Astrocyte of the spinal cord (primary cell): ENCODE results near the gene SELENOO.

Experiments used
- DNase-seq: peaks from one replicate; pipeline ENCODE4 v3.0.0; 2011; ENCODE audit warnings: low read depth, low spot score
- H3K4me3 ChIP-seq: 2 replicates; pipeline ENCODE4 v1.5.1; 2011; ENCODE audit warnings: low read depth, mild to moderate bottlenecking, low read length, moderate library complexity
- in situ Hi-C: cut with HindIII; loops from 2 replicates; pipeline ENCODE4 v1.10.0; 2017; ENCODE audit warnings: low sequenced_read_pairs
- TF ChIP-seq, protein P1 (sequence below): IDR thresholded peaks from 2 replicates; pipeline ENCODE4 v1.5.1; 2012; ENCODE audit warnings: low read depth, mild to moderate bottlenecking, low read length, inconsistent platforms

SELENOO gene

DNA sequence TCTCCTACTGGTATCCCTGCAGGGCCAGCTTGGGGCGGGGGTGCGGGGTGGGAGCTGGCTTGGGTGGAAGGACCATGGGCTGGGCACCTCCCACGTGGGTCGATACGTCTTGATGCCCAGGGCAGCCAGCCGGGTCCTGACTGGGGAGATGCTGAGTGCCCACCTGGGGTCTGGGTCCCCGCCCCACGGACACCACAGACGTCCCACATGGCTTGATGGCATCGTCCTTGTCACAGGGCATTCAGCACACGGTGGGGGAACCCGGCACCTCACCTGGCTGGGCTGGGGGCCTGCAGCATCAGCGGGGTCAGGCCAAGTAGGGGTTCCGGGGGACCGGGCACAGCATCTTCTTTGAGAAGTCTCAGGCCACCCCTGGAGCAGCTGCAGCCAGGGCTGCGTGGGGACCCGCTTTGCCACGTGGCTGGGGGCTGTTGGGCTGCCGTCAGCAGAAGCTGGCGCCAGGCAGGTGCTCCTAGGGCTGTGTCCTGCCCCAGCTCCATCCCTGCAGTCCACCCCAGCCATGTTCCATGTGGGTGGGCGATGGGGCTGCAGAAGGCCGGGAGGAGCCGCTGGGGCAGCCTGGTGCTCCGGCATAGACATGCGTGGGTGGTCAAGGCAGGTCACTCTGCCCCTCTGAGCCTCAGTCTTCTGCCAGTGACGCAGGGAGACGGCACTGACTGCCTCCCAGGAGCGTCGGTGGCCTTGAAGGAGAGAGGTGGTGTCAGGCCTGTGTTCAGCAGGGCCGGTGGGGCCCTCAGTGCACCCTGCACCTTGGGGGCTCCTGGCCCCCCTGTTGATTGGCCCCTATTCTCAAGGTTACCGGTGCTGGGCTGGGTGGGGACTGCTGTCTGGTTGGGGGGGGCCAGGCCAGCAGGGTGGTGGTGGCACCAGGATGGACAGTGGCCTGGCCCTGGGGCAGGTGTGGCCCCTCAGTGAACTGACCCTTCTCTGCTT is 8.4 kb downstream of the SELENOO start:
- H3K4me3 ChIP-seq: no peak overlapping the region
- in situ Hi-C loops: no loop called here
- TF ChIP-seq, protein P1, sequence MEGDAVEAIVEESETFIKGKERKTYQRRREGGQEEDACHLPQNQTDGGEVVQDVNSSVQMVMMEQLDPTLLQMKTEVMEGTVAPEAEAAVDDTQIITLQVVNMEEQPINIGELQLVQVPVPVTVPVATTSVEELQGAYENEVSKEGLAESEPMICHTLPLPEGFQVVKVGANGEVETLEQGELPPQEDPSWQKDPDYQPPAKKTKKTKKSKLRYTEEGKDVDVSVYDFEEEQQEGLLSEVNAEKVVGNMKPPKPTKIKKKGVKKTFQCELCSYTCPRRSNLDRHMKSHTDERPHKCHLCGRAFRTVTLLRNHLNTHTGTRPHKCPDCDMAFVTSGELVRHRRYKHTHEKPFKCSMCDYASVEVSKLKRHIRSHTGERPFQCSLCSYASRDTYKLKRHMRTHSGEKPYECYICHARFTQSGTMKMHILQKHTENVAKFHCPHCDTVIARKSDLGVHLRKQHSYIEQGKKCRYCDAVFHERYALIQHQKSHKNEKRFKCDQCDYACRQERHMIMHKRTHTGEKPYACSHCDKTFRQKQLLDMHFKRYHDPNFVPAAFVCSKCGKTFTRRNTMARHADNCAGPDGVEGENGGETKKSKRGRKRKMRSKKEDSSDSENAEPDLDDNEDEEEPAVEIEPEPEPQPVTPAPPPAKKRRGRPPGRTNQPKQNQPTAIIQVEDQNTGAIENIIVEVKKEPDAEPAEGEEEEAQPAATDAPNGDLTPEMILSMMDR: no peak
- DNase-seq: no peak

DNA sequence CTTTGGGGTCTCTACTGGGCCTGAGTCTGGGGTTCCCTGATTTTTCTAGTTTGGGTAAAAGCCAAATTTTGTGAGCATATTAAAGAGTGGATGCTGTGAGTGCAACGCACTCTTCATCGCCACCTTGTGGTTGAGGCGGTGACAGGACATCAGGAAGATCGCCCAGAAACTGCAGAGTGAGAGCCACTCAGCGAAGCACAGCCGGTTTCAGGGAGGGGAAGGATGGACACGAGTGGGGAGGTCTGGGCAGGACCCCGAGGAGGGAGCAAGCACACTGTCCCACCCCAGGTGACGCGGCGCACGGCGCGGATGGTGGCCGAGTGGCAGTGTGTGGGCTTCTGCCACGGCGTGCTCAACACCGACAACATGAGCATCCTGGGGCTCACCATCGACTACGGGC is 9.1 kb downstream of the SELENOO start:
- TF ChIP-seq, protein P1: peak; percentile 96
- in situ Hi-C loops: no loop called here
- DNase-seq: peak; percentile 51
- H3K4me3 ChIP-seq: no peak overlapping the region

DNA sequence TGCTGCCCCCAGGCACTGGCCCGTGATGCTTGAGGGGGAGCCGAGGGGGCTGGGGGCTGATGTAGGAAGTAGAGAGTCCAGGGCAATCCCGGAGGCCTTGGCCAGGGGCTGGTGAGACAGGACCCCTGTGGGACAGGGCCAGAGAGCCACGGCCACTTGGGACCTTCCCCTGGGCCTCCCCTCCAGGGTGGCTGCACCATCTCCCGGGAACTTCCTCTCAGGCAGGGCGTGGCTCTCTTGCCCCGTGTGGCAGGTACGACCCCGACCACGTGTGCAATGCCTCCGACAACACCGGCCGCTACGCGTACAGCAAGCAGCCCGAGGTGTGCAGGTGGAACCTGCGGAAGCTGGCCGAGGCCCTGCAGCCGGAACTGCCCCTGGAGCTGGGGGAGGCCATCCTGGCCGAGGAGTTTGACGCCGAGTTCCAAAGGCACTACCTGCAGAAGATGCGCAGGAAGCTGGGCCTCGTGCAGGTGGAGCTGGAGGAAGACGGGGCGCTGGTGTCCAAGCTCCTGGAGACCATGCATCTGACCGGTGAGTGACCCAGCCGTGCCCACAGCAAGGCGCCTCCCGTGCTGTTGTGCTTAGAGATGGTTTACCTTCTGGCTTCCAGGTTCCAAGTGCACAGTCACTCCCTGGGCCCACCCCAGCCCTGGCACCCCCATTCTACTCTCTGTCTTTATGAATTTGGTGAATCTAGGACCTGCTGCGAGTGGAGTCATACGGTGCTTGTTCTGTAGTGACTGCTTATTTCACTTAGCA is 9.7 kb downstream of the SELENOO start:
- in situ Hi-C loops: no loop called here
- H3K4me3 ChIP-seq: no peak overlapping the region
- TF ChIP-seq, protein P1: no peak
- no peak for DNase-seq

DNA sequence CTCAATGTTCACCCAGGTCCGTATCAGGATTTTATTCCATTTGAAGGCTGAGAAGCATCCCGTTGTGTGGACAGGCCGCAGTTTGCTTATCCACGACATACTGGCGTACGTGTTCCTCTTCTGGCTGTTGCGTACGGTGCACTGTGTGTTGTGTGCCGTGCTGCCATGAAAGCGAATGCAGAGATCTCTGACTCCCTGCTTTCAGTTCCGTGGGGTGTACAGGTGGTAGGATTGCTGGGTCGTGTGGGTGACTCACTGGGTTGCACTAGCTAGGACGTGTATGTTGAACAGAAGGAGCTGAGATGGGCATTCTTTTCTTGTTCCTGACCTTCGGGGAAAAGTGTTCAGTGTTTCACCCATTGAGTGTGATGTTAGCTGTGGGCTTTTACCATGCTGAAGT is 10.3 kb downstream of the SELENOO start:
- no peak for DNase-seq
- no peak overlapping the region for H3K4me3 ChIP-seq
- in situ Hi-C loops: no loop called here
- TF ChIP-seq, protein P1: no peak

DNA sequence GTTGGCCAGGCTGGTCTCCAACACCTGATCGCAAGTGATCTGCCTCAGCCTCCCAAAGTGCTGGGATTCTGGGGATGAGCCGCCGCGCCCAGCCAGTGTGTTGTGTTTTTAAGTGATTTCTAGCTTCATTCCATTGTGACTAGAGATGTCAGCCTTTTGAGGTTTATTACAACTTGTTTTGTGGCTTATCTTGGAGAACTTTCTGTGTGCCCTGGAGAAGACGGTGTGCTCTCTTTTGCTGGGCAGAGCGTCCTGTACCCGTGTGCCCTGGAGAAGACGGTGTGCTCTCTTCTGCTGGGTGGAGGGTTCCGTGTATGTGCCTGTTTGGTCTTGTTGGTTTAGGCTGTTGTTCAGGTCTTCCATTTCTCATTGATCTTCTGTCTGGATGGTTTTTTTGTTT is 12.5 kb downstream of the SELENOO start:
- DNase-seq: no peak
- in situ Hi-C loops: no loop called here
- H3K4me3 ChIP-seq: no peak overlapping the region
- TF ChIP-seq, protein P1: no peak

DNA sequence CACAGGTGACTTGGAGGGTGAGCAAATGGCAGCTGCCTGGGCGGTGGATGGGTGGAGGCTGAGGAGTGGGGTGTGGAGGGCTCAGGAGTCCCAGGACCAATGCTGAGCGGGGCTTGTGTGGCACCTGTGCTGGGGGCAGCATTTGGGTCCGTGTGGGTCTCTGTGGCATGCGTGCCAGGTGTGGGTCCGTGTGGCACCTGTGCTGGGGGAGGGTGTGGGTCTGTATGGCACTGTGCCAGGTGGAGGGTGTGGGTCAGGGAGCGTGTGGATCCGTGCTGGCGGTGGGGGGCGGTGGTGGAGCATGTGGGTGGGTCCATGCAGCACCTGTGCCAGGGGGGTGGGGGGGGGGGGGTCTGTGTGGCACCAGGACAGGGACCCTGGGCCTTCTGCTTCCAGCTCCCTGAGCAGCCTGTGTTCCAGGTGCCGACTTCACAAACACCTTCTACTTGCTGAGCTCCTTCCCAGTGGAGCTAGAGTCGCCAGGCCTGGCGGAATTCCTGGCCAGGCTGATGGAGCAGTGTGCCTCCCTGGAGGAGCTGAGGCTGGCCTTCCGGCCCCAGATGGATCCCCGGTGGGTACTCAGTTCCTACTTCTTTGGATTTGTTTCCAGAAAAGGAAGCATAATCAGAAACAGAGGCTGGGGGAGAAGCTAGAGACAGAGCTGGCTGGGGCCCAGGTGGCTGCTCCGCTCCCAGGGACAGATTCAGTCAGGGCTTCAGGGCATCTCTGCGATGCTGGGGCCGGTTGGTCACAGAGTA is 14.7 kb downstream of the SELENOO start:
- TF ChIP-seq, protein P1: no peak
- DNase-seq: no peak
- no peak overlapping the region for H3K4me3 ChIP-seq
- in situ Hi-C loops: no loop called here
